Putamen (tissue), 1 donor: Measurements from ENCODE around the gene GTPBP3.
"Not testable (repeated sequence)": the region's sequence is repeated elsewhere in the genome, so short reads cannot be mapped to it uniquely, and the experiment has no call there.

Source experiments
- DNase-seq: peaks from one replicate; pipeline ENCODE4 v3.0.0-alpha.2; 2016; ENCODE audit warnings: low spot score

The GTPBP3 gene

DNA sequence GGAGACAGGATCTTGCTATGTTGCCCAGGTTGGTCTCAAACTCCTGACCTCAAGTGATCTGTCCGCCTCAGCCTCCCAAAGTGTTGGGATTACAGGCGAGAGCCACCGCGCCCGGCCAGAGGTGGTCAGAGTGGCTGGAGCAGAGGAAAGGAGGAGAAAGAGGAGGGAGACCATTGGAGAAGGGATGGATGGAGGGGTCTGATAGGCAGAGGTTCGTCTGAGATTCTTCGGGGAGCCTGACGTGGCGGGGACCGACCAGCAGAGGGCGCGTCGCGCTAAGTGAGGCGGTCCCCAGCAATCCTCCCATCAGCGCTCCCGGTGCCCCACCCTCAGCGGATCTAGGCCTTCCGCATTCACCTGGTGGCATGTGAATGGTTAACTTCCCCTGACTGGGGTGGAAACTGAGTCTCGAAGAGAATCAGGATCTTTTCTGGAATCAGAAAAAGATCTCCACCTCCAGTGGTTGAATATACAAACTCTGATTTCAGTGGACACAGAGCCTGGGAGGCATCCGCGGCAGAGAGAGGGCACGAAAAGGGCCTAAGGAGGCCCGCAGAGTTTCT is 8.8 kb downstream of the GTPBP3 start:
- DNase-seq: no peak

DNA sequence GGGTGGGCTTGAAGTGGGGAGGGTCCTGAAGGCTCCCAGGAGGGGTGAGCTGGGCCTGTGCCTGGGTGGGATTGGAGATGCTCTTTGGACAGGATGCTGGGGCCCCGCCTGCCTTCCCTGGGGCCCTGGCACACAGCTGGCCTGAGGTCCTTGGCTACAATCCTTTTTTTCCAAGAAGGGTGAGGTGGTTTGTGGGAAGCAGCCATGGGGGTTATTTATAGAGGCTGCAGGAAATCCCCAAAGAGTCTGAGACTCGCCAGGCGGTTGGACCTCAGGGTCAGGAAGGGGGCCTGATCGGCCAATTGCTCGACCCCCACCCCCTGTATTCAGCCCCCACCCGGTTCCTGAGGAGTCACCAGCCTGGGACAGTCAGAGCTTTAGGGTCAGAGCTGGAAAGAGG is 10.0 kb downstream of the GTPBP3 start:
- DNase-seq: no peak

DNA sequence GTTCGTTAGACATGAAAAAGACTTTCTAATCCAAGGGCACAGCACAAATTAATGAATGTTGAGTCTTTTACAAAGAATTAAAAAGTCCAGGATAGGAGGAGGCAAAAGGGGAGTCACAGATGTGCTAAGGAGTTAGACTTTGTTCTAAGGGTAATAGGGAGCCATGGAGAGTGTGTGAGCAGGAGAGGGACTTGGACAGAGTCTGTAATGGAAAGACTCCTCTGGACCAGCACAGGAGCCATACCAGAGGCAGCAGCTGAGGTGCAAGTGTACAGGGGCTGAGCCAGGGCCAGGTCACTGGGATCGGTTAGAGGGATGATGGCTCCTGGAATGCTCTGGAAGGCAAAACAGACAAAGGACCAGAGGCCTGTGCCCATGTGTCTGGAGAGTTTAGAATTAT is 10.5 kb downstream of the GTPBP3 start:
- DNase-seq: no peak

DNA sequence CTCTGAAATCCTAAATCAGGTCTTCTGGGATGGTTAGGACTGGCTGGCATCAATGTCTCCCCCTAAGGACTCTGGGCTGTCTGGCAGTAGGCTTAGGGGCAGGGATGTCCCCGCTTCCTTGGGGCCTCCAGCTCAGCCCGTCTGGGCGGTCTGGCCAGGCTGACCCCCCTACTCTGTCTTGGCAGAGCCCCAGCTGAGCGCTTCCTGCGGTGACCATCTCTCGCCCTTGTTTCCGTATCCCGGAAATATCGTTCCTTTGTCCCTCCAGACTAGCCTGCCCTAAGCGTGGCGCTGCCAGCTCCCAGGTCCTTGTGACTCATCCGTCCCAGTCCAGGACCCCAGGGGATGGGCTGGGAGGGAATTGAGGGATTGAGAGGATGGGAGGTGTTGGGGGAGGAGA is 11.3 kb downstream of the GTPBP3 start:
- no peak for DNase-seq

DNA sequence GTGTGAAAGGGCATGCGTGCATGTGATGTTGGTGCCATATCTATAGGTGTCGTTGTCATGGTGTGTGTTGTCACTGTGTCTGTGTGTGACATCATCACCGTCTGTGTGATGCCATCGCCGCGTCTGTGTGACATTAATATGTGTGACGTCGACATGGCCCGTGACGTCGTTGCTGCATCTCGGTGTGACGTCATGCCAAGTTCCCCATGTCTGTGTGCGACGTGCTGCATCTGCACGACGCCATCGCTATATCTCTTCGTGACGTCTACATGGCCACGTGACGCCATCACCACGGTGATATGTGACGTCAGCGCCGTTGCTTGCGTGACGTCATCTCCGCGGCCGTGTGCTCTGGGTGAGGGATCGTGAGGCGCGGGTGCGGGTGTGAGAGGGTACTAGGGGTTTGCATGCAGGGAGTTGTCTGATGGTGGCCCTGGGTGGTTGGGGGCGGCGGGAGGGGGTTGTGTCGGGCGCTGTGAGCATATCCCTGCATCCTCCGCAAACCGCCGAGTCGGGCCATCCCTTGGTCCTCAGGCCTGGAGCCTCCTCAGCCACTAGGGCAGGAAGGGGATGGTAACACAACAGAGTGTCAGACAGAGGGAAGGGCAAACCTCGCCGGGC is 14.6 kb downstream of the GTPBP3 start:
- DNase-seq: no peak

DNA sequence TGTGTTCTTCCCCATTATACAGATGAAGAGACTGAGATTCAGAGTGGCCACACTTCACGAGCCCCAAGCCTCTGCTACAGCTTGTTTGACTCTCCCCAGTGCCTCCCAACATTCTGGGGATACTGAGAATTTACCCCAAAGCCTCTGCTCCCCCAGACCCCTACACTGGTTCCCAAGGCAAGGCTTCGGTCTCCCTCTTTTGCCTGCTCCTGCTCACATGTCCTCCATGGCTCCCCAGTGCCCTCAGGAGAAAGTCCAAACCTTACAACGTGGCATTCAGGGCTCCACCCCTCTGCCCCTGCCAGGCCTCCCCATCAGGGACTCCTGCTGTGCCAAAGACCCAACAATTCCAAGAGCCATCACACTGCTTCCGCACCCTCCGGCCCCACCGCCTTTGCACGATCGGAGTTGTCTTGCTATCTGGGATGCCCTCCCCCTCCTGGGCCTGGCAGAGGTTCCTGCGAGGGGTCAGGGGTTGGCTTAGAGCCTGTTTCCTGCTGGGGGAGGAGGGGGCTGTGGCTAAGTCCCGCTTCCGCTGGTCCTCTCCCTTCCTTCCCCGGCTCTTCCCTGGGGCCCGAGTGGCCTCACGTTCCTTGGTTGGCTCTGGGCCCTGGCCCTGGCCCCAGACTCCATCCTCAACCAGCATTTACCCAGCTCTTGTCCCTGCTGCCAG is 15.4 kb downstream of the GTPBP3 start:
- DNase-seq: no peak

DNA sequence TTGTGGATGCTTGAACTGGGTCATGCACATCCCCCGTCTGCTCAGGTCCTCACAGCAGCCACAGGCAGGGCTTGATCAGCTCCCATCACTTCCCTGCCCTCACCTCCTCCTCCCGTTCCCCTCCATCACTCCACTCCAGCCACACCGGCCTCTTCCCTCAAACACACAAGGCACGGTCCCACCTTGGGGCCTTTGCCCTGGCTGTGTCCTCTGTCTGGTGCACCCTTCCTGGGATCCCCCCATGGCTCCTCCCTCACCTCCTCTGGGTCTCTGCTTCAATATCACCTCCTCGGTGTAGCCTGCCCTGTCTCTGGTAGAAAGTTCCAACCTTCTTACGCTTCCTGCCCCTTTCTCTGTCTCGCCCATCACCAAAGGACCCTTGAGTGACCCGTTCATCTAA is 16.0 kb downstream of the GTPBP3 start:
- DNase-seq: no peak

DNA sequence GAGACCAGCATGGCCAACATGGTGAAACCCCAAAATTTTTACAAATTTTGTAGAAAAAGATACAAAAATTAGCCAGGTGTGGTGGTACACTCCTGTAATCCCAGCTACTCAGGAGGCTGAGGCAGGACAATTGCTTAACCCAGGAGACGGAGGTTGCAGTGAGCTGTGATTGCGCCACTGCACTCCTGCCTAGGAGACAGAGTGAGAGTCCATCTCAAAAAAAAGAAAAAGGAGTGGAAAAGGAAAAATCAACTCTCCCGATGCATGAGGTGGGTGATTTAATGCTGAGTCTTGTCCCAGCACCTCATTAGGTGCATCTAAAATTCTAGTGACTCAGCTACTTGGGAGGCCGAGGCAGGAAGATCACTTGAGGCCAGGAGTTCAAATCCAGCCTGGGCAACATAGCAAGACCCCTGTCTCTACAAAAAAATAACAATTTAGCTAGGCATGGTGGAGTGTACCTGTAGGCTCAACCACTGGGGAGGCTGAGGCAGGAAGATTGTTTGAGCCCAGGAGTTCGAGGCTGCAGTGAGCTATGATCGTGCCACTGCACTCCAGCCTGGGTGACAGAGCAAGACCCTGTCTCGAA is 19.8 kb downstream of the GTPBP3 start:
- no peak for DNase-seq

DNA sequence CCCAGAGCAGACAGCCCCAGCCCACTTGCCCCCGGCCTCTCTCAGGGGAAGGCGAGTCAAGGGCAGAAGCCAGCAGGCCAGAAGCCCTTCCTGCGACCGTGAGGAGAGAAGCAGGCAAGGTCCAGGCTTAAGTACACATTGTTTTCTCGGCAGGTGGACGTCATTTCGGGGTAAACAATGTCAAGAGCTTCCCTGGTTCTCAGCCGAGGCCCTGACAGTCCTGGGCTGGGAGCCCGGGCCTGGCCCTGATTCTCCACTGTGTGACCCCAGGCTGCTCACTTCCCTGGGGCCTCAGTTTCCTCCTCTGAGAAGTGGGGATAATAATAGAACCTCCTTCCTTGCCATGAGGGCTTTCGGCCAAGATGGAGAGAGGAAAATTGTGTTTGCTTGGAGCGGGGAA is 20.4 kb downstream of the GTPBP3 start:
- DNase-seq: no peak

DNA sequence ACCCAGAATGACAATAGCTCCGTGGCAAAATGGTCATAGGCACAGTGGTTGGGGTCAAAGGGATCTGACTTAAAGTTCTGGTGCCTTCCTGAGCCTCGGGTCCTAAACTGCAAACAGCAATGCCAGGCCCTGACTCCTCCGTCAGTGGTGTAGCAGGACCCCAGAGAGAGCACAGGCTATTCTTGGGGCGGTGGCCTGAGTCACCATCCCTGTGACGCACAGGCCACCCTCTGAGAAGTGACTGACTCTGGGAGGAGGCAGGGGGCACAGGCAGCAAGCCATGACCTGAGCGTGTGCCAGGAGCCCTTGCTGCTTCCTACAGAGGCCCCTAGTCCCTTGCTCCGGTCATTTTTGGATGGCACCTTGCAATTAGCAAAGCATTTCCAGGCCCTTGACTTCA is 21.0 kb downstream of the GTPBP3 start:
- no peak for DNase-seq

DNA sequence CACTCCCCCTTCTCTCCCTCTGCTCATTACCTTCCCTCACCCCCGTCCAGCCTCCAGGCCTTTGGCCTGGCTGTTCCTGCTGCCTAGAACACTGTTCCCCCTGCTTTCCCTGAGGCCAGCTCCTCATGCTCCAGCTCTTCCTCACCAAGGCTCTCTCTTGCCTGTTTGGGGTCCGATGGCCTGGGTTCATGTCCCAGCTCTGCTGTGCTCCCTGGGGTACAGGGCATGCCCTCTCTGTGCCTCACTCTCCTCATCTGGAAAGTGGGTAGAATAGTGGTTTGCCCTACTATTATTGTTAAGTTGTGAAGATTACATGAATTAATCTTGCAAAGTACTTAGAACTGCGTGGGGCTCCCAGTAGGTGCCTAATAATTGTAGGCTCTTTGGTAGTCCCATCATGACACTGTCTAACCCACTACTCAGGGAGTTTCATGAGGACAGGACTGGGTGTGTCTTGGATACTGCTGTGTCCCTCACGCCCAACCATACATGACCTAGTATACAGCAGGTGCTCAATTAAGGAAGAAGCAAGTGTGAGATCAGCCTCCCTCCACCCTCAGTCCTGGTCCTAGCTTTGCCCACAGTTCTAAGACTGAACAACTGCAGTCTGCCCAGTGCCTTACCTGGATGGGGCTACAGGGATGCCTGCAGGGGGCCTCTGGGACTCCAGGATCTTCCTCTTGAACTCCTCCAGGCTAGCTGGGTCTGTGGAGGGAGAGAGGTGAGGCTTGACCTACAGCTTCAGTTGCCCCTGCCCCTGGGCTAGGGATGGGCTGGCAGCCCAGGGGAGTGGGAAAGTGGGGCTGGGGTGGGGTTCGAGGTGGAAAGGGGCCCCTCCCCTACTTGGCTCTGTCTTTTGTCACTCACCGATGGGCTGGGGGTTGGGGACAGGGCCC is 22.8 kb downstream of the GTPBP3 start:
- no peak for DNase-seq

DNA sequence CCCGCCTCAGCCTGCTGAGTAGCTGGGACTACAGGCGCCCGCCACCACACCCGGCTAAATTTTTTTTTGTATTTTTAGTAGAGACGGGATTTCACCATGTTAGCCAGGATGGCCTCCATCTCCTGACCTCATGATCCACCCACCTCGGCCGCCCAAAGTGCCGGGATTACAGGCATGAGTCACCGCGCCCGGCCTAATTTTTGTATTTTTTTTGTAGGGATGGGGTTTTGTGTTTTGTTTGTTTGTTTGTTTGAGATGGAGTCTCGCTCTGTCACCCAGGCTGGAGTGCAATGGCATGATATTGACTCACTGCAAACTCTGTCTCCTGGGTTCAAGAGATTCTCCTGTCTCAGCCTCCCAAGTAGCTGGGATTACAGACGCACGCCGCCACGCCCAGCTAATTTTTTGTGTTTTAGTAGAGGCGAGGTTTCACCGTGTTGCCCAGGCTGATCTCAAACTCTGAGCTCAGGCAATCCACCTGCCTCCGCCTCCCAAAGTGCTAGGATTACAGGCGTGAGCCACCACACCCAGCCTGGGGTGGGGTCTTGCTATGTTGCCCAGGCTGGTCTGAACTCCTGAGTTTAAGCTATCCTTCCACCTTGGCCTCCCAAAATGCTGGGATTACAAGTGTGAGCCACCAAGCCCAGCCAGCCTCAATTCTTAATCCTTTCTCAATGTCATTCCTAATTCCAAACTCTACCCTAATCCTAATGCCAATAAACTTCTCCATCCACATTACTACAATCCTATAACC is 26.7 kb downstream of the GTPBP3 start:
- DNase-seq: not testable (repeated sequence)

DNA sequence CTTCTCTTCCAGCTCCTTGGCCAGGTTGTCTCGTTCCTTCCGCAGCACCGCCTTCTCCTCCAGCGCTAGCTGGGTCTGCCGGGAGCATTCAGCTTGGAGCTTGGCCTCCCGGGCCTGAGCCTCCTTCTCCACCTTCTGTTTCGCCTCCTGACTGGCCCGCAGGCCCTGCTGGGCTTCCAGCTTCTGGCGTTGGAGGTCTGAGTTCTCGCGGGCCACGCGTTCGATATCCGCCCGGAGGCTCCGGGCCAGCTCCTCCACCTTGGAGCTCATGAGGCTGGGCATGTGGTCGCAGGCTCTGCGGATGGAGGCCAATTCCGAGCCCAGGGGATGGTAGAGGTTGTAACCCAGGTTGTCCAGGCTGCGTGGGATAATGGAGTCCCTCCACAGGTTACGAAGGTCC is 28.0 kb downstream of the GTPBP3 start:
- DNase-seq: no peak

DNA sequence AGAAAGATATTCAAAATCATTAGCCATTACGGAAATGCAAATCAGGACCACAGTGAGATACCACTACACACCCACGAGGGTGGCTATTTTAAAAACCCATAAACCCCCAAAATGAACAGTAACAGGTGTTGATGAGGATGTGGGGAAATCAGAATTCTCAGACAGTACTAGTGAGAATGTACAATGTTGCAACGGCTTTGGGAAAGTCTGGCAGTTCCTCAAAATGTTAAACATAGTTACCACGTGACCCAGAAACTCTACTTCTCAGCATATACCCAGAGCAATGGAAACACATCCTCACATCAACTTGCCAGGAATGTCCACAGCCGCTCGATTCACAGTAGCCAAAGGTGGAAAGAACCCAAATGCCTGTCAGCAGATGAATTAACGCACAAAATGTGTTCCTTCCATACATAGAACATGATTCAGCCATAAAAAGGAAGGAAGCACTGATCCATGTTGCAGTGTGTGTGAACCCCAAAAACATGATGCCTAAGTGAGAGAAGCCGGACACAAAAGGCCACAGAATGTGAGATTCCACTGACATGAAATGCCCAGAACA is 32.8 kb downstream of the GTPBP3 start:
- DNase-seq: no peak

DNA sequence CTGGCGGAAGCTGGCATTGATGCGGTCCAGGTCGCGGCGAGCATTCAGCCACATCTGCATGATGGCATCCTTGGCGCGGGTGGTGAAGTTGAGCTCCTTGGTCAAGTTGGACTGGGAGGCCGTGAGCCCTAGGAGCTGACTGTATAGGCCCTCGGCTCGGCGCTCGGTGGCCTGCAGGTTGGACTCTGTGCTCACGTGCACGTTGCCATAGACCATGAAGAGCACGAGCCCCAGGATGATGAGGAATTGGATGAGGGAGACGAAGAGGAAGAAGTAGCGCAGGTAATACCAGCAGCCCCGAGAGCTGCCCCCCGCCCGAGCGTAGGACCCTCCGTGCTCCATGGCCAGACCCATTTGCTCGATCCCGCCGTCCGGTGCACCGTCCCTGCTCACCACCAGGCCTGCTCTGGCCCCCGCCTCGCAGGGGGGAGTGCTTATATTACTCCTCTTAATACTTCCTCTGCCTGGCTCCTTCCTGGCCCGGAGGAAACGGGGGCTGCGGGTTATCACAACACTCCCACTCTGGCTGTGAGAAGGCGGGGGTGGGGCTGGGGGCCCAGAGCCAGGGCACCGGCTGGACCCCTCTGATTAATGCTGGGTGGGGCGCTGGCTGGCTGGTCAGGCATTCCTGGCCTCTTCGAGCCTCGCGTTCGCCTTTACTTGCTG is 39.7 kb downstream of the GTPBP3 start, which contains the start of gene PLVAP:
PLVAP (minus strand) TSS at position 408 of the 666 bp plus-strand sequence; CDS start at position 354, 54 bp downstream.
- DNase-seq: no peak

DNA sequence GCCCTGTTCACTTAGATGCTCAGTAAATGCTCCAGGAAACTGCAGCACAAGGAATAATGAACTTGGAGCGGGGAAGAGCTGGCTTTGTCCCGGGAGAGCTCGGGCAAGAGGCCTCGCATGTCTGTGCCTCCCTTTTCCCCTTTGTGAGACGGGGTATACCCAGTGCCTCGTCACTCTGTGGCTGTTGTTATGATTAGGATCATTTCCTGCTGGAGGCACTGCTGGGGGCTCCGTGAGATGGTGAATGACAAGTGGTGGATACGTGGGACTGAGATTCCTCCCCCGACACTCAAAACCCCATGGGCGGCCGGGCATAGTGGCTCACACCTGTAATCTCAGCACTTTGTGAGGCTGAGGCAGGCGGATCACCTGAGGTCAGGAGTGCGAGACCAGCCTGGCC is 40.9 kb downstream of the GTPBP3 start:
- DNase-seq: no peak

DNA sequence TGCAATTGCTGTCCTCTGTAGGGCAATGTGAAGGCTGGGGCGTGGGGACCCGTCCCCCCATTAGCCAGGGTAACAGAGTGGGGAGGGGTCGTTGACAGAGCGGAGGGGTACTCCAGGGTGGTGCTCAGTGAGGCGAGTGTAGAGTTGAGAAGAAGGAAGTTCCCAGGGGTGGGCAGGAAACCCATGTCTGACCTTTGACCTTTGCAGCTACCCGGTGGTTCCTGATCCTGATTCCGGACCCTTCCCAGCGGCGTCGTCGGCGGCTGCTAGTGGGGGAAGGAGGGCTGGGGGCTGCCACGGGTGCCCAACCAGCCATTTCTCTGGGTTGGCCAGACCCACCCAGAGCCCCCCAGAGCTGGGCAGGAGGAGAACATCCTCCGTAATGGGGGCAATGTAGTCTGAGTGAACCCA is 41.9 kb downstream of the GTPBP3 start:
- no peak for DNase-seq

DNA sequence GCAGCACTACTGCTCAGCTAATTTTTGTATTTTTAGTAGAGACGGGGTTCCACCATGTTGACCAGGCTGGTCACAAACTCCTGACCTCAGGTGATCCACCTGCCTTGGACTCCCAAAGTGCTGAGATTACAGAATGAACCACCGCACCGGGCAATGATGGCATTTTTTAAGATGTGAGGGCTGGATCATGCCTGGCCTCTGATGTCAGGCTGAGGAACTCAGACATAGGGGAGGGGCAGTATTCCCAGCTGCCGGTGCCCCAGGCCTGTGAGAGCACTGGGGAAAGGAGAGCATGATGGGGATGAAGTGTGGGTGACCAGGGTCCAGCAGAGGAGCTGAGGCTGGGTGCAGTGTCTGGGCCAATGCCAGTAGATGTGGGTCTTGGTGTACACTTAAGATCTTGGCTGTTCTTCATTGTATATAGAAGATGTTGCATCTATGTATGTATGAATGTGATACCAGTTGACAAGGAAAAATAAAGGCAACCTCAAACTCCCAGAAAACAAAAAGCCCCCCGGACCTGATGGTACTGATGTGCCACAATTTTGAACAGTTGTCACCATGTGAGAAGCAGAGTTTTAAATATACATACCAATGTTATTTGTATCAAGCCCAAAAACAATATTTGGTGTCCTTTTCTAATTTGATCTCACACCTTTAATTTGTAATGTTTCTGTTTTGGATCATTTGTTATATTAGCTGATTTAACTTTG is 43.2 kb downstream of the GTPBP3 start:
- DNase-seq: no peak

DNA sequence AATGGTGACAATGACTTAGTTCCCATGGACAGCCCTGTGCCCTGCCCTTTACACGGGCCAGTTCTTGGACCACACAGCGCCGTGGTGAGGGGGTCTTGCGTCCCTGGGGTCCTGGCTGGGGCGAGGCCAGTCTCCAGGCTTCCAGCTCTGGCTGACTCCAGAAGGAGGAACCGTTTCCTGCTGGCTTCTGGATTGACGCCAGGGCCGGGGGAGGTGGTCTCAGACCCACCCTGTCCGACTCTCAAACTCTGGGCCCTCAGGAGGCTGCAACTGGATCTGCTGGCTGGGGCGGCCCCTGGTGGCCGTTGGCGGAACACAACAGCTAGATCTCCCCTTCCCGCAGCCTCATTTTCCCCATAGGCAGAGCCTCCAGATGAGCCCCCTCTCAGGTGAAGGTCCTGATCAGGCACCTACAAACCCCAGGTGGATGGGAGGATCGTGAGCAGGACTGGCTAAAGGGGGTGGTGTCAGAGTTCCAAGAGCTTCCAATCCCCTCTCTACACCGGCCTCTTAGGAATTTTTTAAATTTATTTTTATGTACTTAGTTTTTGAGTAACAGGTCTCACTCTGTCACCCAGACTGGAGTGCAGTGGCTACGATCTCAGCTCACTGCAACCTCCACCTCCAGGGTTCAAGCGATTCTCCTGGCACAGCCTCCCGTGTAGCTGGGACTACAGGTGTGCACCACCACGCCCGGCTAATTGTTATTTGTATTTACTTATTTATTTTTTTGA is 48.7 kb downstream of the GTPBP3 start:
- no peak for DNase-seq
